Stomach (tissue), 9 donors: Measurements from ENCODE around the gene GASK1B. TPM values are rescaled to one million over a fixed set of nuclear protein-coding genes. Genes with fewer than 3 reads are reported as not detected.

Experiments used
- DNase-seq, 2 donors: peaks; one replicate each; pipeline versions ENCODE4 v3.0.0 to v3.0.0-alpha.2; 2013 to 2019
- H3K27ac ChIP-seq, 5 donors: fragments of 200-600 bp in 4 of 5; sonication (generic) in 4 of 5; one replicate each; pipeline ENCODE4 v1.5.1; 2013 to 2019; ENCODE audit warnings: mild to moderate bottlenecking in 1 of 5, moderate library complexity in 1 of 5
- H3K27me3 ChIP-seq, 3 donors: fragments of 200-600 bp; sonication (generic); one replicate each; pipeline ENCODE4 v1.5.1; 2017 to 2019; ENCODE audit warnings: mixed run types in 1 of 3
- H3K36me3 ChIP-seq, 4 donors: fragments of 200-600 bp; sonication (generic); 1 replicate in 3 of 4; 2 replicates in 1 of 4; pipeline ENCODE4 v1.5.1; 2016 to 2019
- H3K4me1 ChIP-seq, 4 donors: fragments of 200-600 bp; sonication (generic); one replicate each; pipeline ENCODE4 v1.5.1; 2016 to 2019
- H3K4me3 ChIP-seq, 4 donors: fragments of 200-600 bp; sonication (generic) in 3 of 4; one replicate each; pipeline ENCODE4 v1.5.1; 2016 to 2019; ENCODE audit warnings: mild to moderate bottlenecking in 1 of 4
- H3K9me3 ChIP-seq, 4 donors: fragments of 200-600 bp; sonication (generic); one replicate each; pipeline ENCODE4 v1.5.1; 2016 to 2019
- EP300 ChIP-seq: sonication (generic); formaldehyde crosslinking; IDR thresholded peaks from one replicate; pipeline ENCODE4 v1.6.1; 2017; ENCODE audit warnings: antibody characterized with exemption
- POLR2A ChIP-seq, 4 donors: fragments of 450-650 bp; IDR thresholded peaks; one replicate each; pipeline ENCODE4 v1.6.1; 2016; ENCODE audit warnings: antibody characterized with exemption in 4 of 4, control low read depth in 2 of 4, mild to moderate bottlenecking in 1 of 4, moderate library complexity in 1 of 4
- POLR2AphosphoS5 ChIP-seq, 3 donors: sonication (generic); formaldehyde crosslinking; IDR thresholded peaks; one replicate each; pipeline ENCODE4 v1.6.1; 2016; ENCODE audit warnings: antibody characterized with exemption in 3 of 3
- WGBS, 5 donors: extraction: QIAGEN DNeasy Blood & Tissue Kit in 3 of 5; methylation state at CpG; one replicate each; pipeline versions ENCODE4 v1.1.5 to v1.1.7; 2013 to 2018; 5-methylcytosine and 5-hydroxymethylcytosine counted together
- intact Hi-C: fragments of 100-400 bp; cut with DNase I; formaldehyde crosslinking; loops from one replicate; pipeline ENCODE4 v1.15.1; 2023; ENCODE audit warnings: low total_unique reads
- polyA plus RNA-seq, 3 donors: library from polyadenylated mRNA; stranded (reverse); fragments of 200-250 nt; gene quantifications; one replicate each; pipeline ENCODE4 v1.2.3, GENCODE V29; 2013
- total RNA-seq, 5 donors: library from RNA; depleted of rRNA; stranded (reverse); fragments of >200 nt; gene quantifications; one replicate each; pipeline versions ENCODE4 v1.1.0 to v1.2.3, GENCODE V29; 2014 to 2016
- TF ChIP-seq, protein P1 (sequence below), 7 experiments: fragments of 450-650 bp in 4 of 7; fragments of 200-600 bp in 3 of 7; sonication (generic) in 3 of 7; IDR thresholded peaks; one replicate each; pipeline ENCODE4 v1.5.1; 2016 to 2019; ENCODE audit warnings: antibody characterized with exemption in 7 of 7, control low read depth in 2 of 7, mild to moderate bottlenecking in 1 of 7
- donor health status: healthy with polysubstance abuse.
- donor health status: Bipolar disorder and iron deficiency.
- donor health status: healthy.

GASK1B gene
- total and polyA plus RNA-seq, 8 donors: 2.4 to 128 (median 15.8) TPM

GRCh38 chr4:158133551-158133950 lies 39.3 kb downstream of the GASK1B start:
- TF ChIP-seq EP300: no peak
- TF ChIP-seq POLR2A (IDR thresholded peaks at IDR 0.05): no peak
- TF ChIP-seq, protein P1, sequence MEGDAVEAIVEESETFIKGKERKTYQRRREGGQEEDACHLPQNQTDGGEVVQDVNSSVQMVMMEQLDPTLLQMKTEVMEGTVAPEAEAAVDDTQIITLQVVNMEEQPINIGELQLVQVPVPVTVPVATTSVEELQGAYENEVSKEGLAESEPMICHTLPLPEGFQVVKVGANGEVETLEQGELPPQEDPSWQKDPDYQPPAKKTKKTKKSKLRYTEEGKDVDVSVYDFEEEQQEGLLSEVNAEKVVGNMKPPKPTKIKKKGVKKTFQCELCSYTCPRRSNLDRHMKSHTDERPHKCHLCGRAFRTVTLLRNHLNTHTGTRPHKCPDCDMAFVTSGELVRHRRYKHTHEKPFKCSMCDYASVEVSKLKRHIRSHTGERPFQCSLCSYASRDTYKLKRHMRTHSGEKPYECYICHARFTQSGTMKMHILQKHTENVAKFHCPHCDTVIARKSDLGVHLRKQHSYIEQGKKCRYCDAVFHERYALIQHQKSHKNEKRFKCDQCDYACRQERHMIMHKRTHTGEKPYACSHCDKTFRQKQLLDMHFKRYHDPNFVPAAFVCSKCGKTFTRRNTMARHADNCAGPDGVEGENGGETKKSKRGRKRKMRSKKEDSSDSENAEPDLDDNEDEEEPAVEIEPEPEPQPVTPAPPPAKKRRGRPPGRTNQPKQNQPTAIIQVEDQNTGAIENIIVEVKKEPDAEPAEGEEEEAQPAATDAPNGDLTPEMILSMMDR (IDR thresholded peaks at IDR 0.05): no peak
- no peak for TF ChIP-seq POLR2AphosphoS5 (IDR thresholded peaks at IDR 0.05)
- Histone ChIP-seq H3K4me3 (no peak overlapping the region), H3K36me3 (peaks cover 0 to 12% (median 4%) of the 10 kb centered on the region in 4 donors), H3K4me1 (peaks cover 0 to 14% (median 0%) of the 10 kb centered on the region in 4 donors), H3K9me3 (no peaks in the 10 kb centered on the region), H3K27me3 (no peaks in the 10 kb centered on the region), H3K27ac (no peak overlapping the region)
- no peak for DNase-seq
- intact Hi-C loops: no loop called here
- 56 to 74% (median 61%) methylated on average over 4 of the region's 4 CpGs for WGBS, 5 donors

GRCh38 chr4:158131027-158131426 lies 41.8 kb downstream of the GASK1B start:
- 19 to 89% (median 54%) methylated on average over 1 of the region's 1 CpG for WGBS, 5 donors
- peak overlapping the region in 2 of 5 donors; percentile 9 to 29 for H3K27ac ChIP-seq

GRCh38 chr4:158130204-158130603 lies 42.6 kb downstream of the GASK1B start:
- 81 to 97% (median 96%) methylated on average over 2 of the region's 2 CpGs for WGBS, 5 donors
- H3K4me1 ChIP-seq: peaks cover 0 to 13% (median 0%) of the 10 kb centered on the region in 4 donors
- no peak for DNase-seq
- H3K27me3 ChIP-seq: no peaks in the 10 kb centered on the region
- intact Hi-C loops: no loop called here
- no peaks in the 10 kb centered on the region for H3K9me3 ChIP-seq
- peaks cover 0 to 19% (median 4%) of the 10 kb centered on the region in 4 donors for H3K36me3 ChIP-seq
- peak overlapping the region in 2 of 5 donors; percentile 9 to 29 for H3K27ac ChIP-seq
- H3K4me3 ChIP-seq: no peak overlapping the region
- TF ChIP-seq POLR2AphosphoS5 (IDR thresholded peaks at IDR 0.05): no peak
- TF ChIP-seq EP300: no peak
- TF ChIP-seq, protein P1 (IDR thresholded peaks at IDR 0.05): no peak
- TF ChIP-seq POLR2A (IDR thresholded peaks at IDR 0.05): no peak

More at GRCh38 chr4:158131027-158131426, 41.8 kb downstream of the GASK1B start:
- TF ChIP-seq POLR2A (IDR thresholded peaks at IDR 0.05) (no peak), EP300 (no peak), POLR2AphosphoS5 (IDR thresholded peaks at IDR 0.05) (no peak)
- TF ChIP-seq, protein P1 (IDR thresholded peaks at IDR 0.05): no peak
- H3K27me3 ChIP-seq: no peaks in the 10 kb centered on the region
- H3K4me3 ChIP-seq: no peak overlapping the region
- peaks cover 0 to 10% (median 0%) of the 10 kb centered on the region in 4 donors for H3K4me1 ChIP-seq
- H3K9me3 ChIP-seq: no peaks in the 10 kb centered on the region
- intact Hi-C loops: no loop called here
- H3K36me3 ChIP-seq: peaks cover 0 to 19% (median 4%) of the 10 kb centered on the region in 4 donors
- DNase-seq: peak in 1 of 2 donors; percentile 65

DNA sequence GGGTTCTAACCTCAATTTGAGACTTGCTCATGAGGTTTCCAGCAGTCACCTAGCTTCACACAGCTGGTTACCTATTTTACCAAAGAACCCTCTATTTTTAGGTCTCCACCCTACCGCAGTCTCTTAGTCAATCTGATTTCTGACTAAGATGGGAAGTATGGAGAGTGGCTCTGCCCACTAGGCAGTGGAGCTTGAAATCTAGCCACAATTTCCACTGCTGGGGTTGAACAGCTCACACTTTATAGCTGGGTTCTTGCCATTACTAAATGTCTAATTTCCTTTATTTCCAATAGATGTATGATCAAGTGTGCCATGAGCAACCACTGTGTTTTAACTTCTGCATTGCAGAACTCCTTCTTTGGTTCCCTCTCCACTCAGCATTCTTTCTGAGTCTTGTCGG lies 43.1 kb downstream of the GASK1B start:
- no peak overlapping the region for H3K4me3 ChIP-seq
- no peak for DNase-seq
- H3K4me1 ChIP-seq: peaks cover 0 to 16% (median 0%) of the 10 kb centered on the region in 4 donors
- H3K27ac ChIP-seq: no peak overlapping the region
- peaks cover 0 to 19% (median 4%) of the 10 kb centered on the region in 4 donors for H3K36me3 ChIP-seq
- intact Hi-C loops: no loop called here
- H3K9me3 ChIP-seq: no peaks in the 10 kb centered on the region
- TF ChIP-seq, protein P1 (IDR thresholded peaks at IDR 0.05): no peak
- TF ChIP-seq POLR2AphosphoS5 (IDR thresholded peaks at IDR 0.05) (no peak), POLR2A (IDR thresholded peaks at IDR 0.05) (no peak), EP300 (no peak)
- 89 to 94% (median 91%) methylated on average over 2 of the region's 2 CpGs for WGBS, 5 donors
- H3K27me3 ChIP-seq: no peaks in the 10 kb centered on the region
